B cell (primary cell): ENCODE measurements around the gene NDRG3.

Experiments
- EZH2 ChIP-seq: IDR thresholded peaks from 2 replicates; pipeline ENCODE4 v1.6.1; 2012; ENCODE audit warnings: borderline replicate concordance, low read depth, mild to moderate bottlenecking, moderate library complexity, low read length; ENCODE audit not compliant: insufficient read depth, poor library complexity, severe bottlenecking
- TF ChIP-seq, protein P1 (sequence below): fragments of 200-600 bp; IDR thresholded peaks from one replicate; pipeline ENCODE4 v1.8.0; 2022; ENCODE audit warnings: antibody characterized with exemption, mild to moderate bottlenecking

- no peak for TF ChIP-seq EZH2
- TF ChIP-seq, protein P1, sequence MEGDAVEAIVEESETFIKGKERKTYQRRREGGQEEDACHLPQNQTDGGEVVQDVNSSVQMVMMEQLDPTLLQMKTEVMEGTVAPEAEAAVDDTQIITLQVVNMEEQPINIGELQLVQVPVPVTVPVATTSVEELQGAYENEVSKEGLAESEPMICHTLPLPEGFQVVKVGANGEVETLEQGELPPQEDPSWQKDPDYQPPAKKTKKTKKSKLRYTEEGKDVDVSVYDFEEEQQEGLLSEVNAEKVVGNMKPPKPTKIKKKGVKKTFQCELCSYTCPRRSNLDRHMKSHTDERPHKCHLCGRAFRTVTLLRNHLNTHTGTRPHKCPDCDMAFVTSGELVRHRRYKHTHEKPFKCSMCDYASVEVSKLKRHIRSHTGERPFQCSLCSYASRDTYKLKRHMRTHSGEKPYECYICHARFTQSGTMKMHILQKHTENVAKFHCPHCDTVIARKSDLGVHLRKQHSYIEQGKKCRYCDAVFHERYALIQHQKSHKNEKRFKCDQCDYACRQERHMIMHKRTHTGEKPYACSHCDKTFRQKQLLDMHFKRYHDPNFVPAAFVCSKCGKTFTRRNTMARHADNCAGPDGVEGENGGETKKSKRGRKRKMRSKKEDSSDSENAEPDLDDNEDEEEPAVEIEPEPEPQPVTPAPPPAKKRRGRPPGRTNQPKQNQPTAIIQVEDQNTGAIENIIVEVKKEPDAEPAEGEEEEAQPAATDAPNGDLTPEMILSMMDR, result no peak
Measured at GRCh38 chr20:36717021-36717420, 28.9 kb downstream of the NDRG3 start.
